Measurements from ENCODE around the gene FAM162A. TPM values are rescaled to one million over a fixed set of nuclear protein-coding genes. Genes with fewer than 3 reads are reported as not detected.

Gene FAM162A
- polyA plus RNA-seq, 2 donors = 242 TPM

DNA sequence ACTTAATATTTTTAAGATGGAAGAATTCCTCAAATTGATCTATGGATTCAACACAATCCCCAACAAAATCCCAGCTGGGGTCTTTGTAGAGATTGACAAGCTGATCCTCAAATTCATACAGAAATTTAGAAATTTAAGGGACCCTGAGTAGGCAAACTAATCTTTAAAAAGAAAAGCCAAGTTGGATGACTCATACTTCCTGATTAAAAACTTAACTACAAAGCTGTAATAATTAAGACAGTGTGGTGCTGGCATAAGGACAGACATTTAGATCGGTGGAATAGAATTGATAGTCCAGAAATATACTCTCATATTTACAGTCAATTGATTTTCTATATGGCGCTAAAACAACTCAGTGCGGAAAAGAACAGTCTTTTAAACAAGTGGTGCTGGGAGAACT lies 11.6 kb downstream of the FAM162A start:
- Histone ChIP-seq H3K27me3 (ENCODE audit: control insufficient read depth in 1 of 2, insufficient read depth in 2 of 2, low read length in 2 of 2) (no peaks in the 10 kb centered on the region), H3K9me3 (ENCODE audit: control insufficient read depth in 2 of 2, insufficient read depth in 1 of 2, low read depth in 1 of 2, low read length in 1 of 2) (no peaks in the 10 kb centered on the region), H3K27ac (ENCODE audit: low read depth in 2 of 2, low read length in 1 of 2) (no peak overlapping the region), H3K36me3 (ENCODE audit: control insufficient read depth in 2 of 2, insufficient read depth in 2 of 2, low read length in 1 of 2) (peaks cover 0 to 2% of the 10 kb centered on the region in 2 donors), H3K4me3 (ENCODE audit: low read depth in 1 of 2, low read length in 2 of 2) (no peak overlapping the region), H3K4me1 (ENCODE audit: control insufficient read depth in 2 of 2, insufficient read depth in 2 of 2, low read length in 1 of 2) (no peaks in the 10 kb centered on the region)
- WGBS, 2 donors = 63% methylated on average over 3 of the region's 3 CpGs

GRCh38 chr3:122396511-122396910 lies 12.5 kb downstream of the FAM162A start:
- H3K9me3 ChIP-seq (ENCODE audit: control insufficient read depth in 2 of 2, insufficient read depth in 1 of 2, low read depth in 1 of 2, low read length in 1 of 2) = no peaks in the 10 kb centered on the region

GRCh38 chr3:122397201-122397600 lies 13.2 kb downstream of the FAM162A start:
- 93 to 96% methylated on average over 1 of the region's 1 CpG for WGBS, 2 donors
- no peaks in the 10 kb centered on the region for H3K27me3 ChIP-seq (ENCODE audit: control insufficient read depth in 1 of 2, insufficient read depth in 2 of 2, low read length in 2 of 2)
- H3K4me3 ChIP-seq (ENCODE audit: low read depth in 1 of 2, low read length in 2 of 2) = no peak overlapping the region
- no peak overlapping the region for H3K27ac ChIP-seq (ENCODE audit: low read depth in 2 of 2, low read length in 1 of 2)
- H3K4me1 ChIP-seq (ENCODE audit: control insufficient read depth in 2 of 2, insufficient read depth in 2 of 2, low read length in 1 of 2) = no peaks in the 10 kb centered on the region
- no peaks in the 10 kb centered on the region for H3K9me3 ChIP-seq (ENCODE audit: control insufficient read depth in 2 of 2, insufficient read depth in 1 of 2, low read depth in 1 of 2, low read length in 1 of 2)
- H3K36me3 ChIP-seq (ENCODE audit: control insufficient read depth in 2 of 2, insufficient read depth in 2 of 2, low read length in 1 of 2) = no peaks in the 10 kb centered on the region

More at GRCh38 chr3:122396511-122396910, 12.5 kb downstream of the FAM162A start:
- Histone ChIP-seq H3K27me3 (ENCODE audit: control insufficient read depth in 1 of 2, insufficient read depth in 2 of 2, low read length in 2 of 2) (no peaks in the 10 kb centered on the region), H3K4me3 (ENCODE audit: low read depth in 1 of 2, low read length in 2 of 2) (no peak overlapping the region), H3K27ac (ENCODE audit: low read depth in 2 of 2, low read length in 1 of 2) (no peak overlapping the region), H3K4me1 (ENCODE audit: control insufficient read depth in 2 of 2, insufficient read depth in 2 of 2, low read length in 1 of 2) (no peaks in the 10 kb centered on the region), H3K36me3 (ENCODE audit: control insufficient read depth in 2 of 2, insufficient read depth in 2 of 2, low read length in 1 of 2) (peaks cover 0 to under 1% of the 10 kb centered on the region in 2 donors)

DNA sequence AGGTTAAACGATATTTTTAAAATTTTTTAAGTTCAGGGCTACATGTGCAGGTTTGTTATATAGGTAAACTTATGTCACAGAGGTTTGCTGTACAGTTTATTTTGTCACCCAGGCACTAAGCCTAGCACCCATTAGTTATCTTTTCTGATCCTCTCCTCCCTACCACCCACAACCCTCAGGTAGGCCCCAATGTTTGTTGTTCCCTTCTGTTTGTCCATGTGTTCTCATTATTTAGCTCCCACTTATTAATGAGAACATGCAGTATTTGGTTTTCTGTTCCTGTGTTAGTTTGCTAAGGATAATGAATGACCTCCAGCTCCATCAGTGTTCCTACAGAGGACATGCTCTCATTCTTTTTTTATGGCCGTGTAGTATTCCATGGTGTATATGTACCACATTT lies 14.9 kb downstream of the FAM162A start:
- H3K9me3 ChIP-seq (ENCODE audit: control insufficient read depth in 2 of 2, insufficient read depth in 1 of 2, low read depth in 1 of 2, low read length in 1 of 2) = no peaks in the 10 kb centered on the region
- WGBS, 2 donors = 97 to 98% methylated on average over 2 of the region's 2 CpGs
- H3K4me1 ChIP-seq (ENCODE audit: control insufficient read depth in 2 of 2, insufficient read depth in 2 of 2, low read length in 1 of 2) = no peaks in the 10 kb centered on the region
- no peak overlapping the region for H3K27ac ChIP-seq (ENCODE audit: low read depth in 2 of 2, low read length in 1 of 2)
- H3K36me3 ChIP-seq (ENCODE audit: control insufficient read depth in 2 of 2, insufficient read depth in 2 of 2, low read length in 1 of 2) = peaks cover 0 to 4% of the 10 kb centered on the region in 2 donors
- H3K4me3 ChIP-seq (ENCODE audit: low read depth in 1 of 2, low read length in 2 of 2) = no peak overlapping the region
- H3K27me3 ChIP-seq (ENCODE audit: control insufficient read depth in 1 of 2, insufficient read depth in 2 of 2, low read length in 2 of 2) = no peaks in the 10 kb centered on the region

- Histone ChIP-seq H3K4me1 (ENCODE audit: control insufficient read depth in 2 of 2, insufficient read depth in 2 of 2, low read length in 1 of 2) (no peaks in the 10 kb centered on the region), H3K9me3 (ENCODE audit: control insufficient read depth in 2 of 2, insufficient read depth in 1 of 2, low read depth in 1 of 2, low read length in 1 of 2) (no peaks in the 10 kb centered on the region), H3K27ac (ENCODE audit: low read depth in 2 of 2, low read length in 1 of 2) (no peak overlapping the region), H3K4me3 (ENCODE audit: low read depth in 1 of 2, low read length in 2 of 2) (no peak overlapping the region), H3K36me3 (ENCODE audit: control insufficient read depth in 2 of 2, insufficient read depth in 2 of 2, low read length in 1 of 2) (peaks cover 3 to 16% of the 10 kb centered on the region in 2 donors), H3K27me3 (ENCODE audit: control insufficient read depth in 1 of 2, insufficient read depth in 2 of 2, low read length in 2 of 2) (no peaks in the 10 kb centered on the region)
- 87 to 91% methylated on average over 6 of the region's 6 CpGs for WGBS, 2 donors
Observed at GRCh38 chr3:122403489-122403888, 19.5 kb downstream of the FAM162A start.

DNA sequence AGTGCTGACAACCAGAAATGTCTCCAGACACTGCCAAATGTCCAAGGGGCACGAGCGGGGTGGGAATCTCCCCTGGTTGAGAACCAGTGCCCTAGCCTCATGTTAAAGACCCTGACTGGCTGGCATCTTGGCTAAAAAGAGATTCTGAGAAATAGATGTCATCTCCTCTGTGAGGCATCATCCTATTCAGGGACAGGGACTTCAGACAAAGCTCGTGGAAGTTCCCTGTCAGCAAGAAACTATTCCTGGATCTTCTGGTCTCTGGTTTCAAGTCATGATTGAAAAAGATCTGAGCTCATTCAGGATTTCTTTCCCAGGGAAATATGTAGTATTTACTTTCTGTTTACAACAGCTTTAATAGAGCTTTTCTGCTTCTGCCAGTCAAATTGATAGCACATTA lies 21.0 kb downstream of the FAM162A start:
- Histone ChIP-seq H3K4me1 (ENCODE audit: control insufficient read depth in 2 of 2, insufficient read depth in 2 of 2, low read length in 1 of 2) (no peaks in the 10 kb centered on the region), H3K27ac (ENCODE audit: low read depth in 2 of 2, low read length in 1 of 2) (no peak overlapping the region), H3K27me3 (ENCODE audit: control insufficient read depth in 1 of 2, insufficient read depth in 2 of 2, low read length in 2 of 2) (no peaks in the 10 kb centered on the region), H3K36me3 (ENCODE audit: control insufficient read depth in 2 of 2, insufficient read depth in 2 of 2, low read length in 1 of 2) (peaks cover 6 to 21% of the 10 kb centered on the region in 2 donors), H3K4me3 (ENCODE audit: low read depth in 1 of 2, low read length in 2 of 2) (no peak overlapping the region), H3K9me3 (ENCODE audit: control insufficient read depth in 2 of 2, insufficient read depth in 1 of 2, low read depth in 1 of 2, low read length in 1 of 2) (no peaks in the 10 kb centered on the region)
- WGBS, 2 donors = 85 to 92% methylated on average over 3 of the region's 3 CpGs

DNA sequence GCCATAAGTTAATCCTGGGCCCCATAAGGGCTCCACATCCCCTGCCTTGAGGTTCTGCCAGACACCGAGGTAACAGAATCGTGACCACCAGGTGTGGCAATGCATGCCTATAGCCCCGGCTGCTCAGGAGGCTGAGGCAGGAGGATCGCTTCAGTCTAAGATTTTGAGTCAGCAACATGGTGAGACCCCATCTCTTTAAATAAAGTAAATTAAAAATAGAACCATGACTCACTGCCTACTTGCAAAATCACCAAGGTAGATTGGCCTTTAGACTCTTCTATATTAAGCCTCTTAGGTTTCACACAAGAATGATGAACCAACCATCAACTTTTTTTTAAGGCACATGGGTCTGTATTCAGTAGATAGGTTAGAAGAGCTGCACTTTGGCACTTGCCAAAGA lies 22.2 kb downstream of the FAM162A start:
- Histone ChIP-seq H3K4me3 (ENCODE audit: low read depth in 1 of 2, low read length in 2 of 2) (no peak overlapping the region), H3K27me3 (ENCODE audit: control insufficient read depth in 1 of 2, insufficient read depth in 2 of 2, low read length in 2 of 2) (no peaks in the 10 kb centered on the region), H3K36me3 (ENCODE audit: control insufficient read depth in 2 of 2, insufficient read depth in 2 of 2, low read length in 1 of 2) (peaks cover 8 to 22% of the 10 kb centered on the region in 2 donors), H3K27ac (ENCODE audit: low read depth in 2 of 2, low read length in 1 of 2) (no peak overlapping the region), H3K4me1 (ENCODE audit: control insufficient read depth in 2 of 2, insufficient read depth in 2 of 2, low read length in 1 of 2) (no peaks in the 10 kb centered on the region), H3K9me3 (ENCODE audit: control insufficient read depth in 2 of 2, insufficient read depth in 1 of 2, low read depth in 1 of 2, low read length in 1 of 2) (no peaks in the 10 kb centered on the region)
- 79 to 93% methylated on average over 4 of the region's 4 CpGs for WGBS, 2 donors

- Histone ChIP-seq H3K4me3 (ENCODE audit: low read depth in 1 of 2, low read length in 2 of 2) (no peak overlapping the region), H3K27ac (ENCODE audit: low read depth in 2 of 2, low read length in 1 of 2) (no peak overlapping the region), H3K27me3 (ENCODE audit: control insufficient read depth in 1 of 2, insufficient read depth in 2 of 2, low read length in 2 of 2) (no peaks in the 10 kb centered on the region), H3K4me1 (ENCODE audit: control insufficient read depth in 2 of 2, insufficient read depth in 2 of 2, low read length in 1 of 2) (no peaks in the 10 kb centered on the region), H3K9me3 (ENCODE audit: control insufficient read depth in 2 of 2, insufficient read depth in 1 of 2, low read depth in 1 of 2, low read length in 1 of 2) (no peaks in the 10 kb centered on the region), H3K36me3 (ENCODE audit: control insufficient read depth in 2 of 2, insufficient read depth in 2 of 2, low read length in 1 of 2) (peaks cover 8 to 20% of the 10 kb centered on the region in 2 donors)
- 76 to 92% methylated on average over 1 of the region's 1 CpG for WGBS, 2 donors
Observed at GRCh38 chr3:122407946-122408345, 24.0 kb downstream of the FAM162A start.

DNA sequence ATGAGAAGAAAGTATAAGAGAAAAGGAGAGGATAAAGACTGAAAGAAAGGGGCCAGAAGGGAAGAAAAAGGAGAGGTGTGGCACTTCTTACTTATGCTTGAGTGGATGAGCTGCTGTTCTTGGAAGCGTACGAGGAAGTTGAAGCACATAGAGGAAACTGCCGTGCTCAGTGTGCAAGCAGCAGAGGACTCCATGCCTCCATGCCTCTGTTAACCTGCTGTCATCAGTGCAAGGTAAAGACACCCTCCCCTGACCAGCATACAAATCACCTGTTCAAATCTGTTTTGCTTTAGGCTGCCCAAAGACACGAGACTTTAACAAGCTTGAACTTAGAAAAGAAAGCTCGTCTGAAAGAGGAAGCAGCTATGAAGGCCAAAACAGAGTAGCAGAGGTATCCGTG lies 25.5 kb downstream of the FAM162A start:
- H3K4me3 ChIP-seq (ENCODE audit: low read depth in 1 of 2, low read length in 2 of 2) = no peak overlapping the region
- no peaks in the 10 kb centered on the region for H3K9me3 ChIP-seq (ENCODE audit: control insufficient read depth in 2 of 2, insufficient read depth in 1 of 2, low read depth in 1 of 2, low read length in 1 of 2)
- peaks cover 8 to 18% of the 10 kb centered on the region in 2 donors for H3K36me3 ChIP-seq (ENCODE audit: control insufficient read depth in 2 of 2, insufficient read depth in 2 of 2, low read length in 1 of 2)
- peak overlapping the region in 1 of 2 donors; percentile 9 for H3K27ac ChIP-seq (ENCODE audit: low read depth in 2 of 2, low read length in 1 of 2)
- WGBS, 2 donors = 60 to 66% methylated on average over 6 of the region's 6 CpGs
- H3K4me1 ChIP-seq (ENCODE audit: control insufficient read depth in 2 of 2, insufficient read depth in 2 of 2, low read length in 1 of 2) = no peaks in the 10 kb centered on the region
- H3K27me3 ChIP-seq (ENCODE audit: control insufficient read depth in 1 of 2, insufficient read depth in 2 of 2, low read length in 2 of 2) = no peaks in the 10 kb centered on the region

DNA sequence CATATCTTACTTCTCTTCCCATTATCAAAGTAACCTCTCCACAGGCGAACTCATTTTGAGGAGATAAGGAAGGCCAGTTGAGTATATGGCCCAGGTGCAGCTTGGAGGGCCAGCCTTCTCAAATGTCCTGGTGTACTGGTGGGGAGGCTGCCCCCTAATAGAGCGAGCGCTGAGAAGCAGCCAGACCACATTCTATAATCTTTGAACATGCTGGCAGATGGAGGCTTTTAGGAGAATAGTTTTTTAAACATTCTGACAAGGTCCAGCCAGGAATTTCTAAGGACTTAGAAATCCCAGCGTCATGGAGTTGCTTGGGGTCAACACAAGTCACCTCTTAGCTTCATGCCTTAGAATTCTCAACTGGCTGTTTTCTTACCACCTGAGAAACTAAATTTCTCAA lies 26.1 kb downstream of the FAM162A start:
- Histone ChIP-seq H3K4me1 (ENCODE audit: control insufficient read depth in 2 of 2, insufficient read depth in 2 of 2, low read length in 1 of 2) (no peaks in the 10 kb centered on the region), H3K4me3 (ENCODE audit: low read depth in 1 of 2, low read length in 2 of 2) (no peak overlapping the region), H3K9me3 (ENCODE audit: control insufficient read depth in 2 of 2, insufficient read depth in 1 of 2, low read depth in 1 of 2, low read length in 1 of 2) (no peaks in the 10 kb centered on the region), H3K27me3 (ENCODE audit: control insufficient read depth in 1 of 2, insufficient read depth in 2 of 2, low read length in 2 of 2) (no peaks in the 10 kb centered on the region), H3K36me3 (ENCODE audit: control insufficient read depth in 2 of 2, insufficient read depth in 2 of 2, low read length in 1 of 2) (peaks cover 8 to 14% of the 10 kb centered on the region in 2 donors), H3K27ac (ENCODE audit: low read depth in 2 of 2, low read length in 1 of 2) (no peak overlapping the region)
- 84 to 87% methylated on average over 4 of the region's 4 CpGs for WGBS, 2 donors
